Retina (tissue), 1 donor: ENCODE measurements around the gene ELAC2.

Experiments used
- DNase-seq: peaks from one replicate; pipeline ENCODE4 v3.0.0-alpha.2; 2016

The ELAC2 gene, protein sequence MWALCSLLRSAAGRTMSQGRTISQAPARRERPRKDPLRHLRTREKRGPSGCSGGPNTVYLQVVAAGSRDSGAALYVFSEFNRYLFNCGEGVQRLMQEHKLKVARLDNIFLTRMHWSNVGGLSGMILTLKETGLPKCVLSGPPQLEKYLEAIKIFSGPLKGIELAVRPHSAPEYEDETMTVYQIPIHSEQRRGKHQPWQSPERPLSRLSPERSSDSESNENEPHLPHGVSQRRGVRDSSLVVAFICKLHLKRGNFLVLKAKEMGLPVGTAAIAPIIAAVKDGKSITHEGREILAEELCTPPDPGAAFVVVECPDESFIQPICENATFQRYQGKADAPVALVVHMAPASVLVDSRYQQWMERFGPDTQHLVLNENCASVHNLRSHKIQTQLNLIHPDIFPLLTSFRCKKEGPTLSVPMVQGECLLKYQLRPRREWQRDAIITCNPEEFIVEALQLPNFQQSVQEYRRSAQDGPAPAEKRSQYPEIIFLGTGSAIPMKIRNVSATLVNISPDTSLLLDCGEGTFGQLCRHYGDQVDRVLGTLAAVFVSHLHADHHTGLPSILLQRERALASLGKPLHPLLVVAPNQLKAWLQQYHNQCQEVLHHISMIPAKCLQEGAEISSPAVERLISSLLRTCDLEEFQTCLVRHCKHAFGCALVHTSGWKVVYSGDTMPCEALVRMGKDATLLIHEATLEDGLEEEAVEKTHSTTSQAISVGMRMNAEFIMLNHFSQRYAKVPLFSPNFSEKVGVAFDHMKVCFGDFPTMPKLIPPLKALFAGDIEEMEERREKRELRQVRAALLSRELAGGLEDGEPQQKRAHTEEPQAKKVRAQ

GRCh38 chr17:13017655-13018459 is at the start of gene ELAC2:
Gene ELAC2 (minus strand): TSS chr17:13018027. CDS start chr17:13017947, 80 bp downstream.
- DNase-seq: peak; percentile 97

DNA sequence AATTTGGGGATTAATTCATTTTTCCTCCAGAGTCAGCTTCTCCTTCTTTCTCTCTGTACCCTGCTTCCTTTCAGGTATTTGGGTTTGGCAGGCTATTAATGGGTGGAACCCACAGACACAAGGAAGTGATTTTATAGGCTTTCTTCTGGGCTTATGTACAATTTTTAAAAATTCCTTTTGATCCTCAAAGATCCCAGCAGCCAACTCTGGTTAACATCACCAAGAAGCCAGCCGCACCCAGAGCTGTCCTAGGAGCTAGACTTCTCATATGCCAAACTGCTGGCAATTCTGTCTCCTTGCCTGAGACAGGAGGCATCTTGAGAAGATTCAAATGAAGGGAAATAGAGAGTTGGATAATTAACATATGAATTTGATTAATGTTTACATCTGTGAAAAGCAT is 47.2 kb upstream of the ELAC2 start:
- DNase-seq: no peak

- no peak for DNase-seq
These were observed 37.3 kb upstream of the ELAC2 start for GRCh38 chr17:13055131-13055530.

DNA sequence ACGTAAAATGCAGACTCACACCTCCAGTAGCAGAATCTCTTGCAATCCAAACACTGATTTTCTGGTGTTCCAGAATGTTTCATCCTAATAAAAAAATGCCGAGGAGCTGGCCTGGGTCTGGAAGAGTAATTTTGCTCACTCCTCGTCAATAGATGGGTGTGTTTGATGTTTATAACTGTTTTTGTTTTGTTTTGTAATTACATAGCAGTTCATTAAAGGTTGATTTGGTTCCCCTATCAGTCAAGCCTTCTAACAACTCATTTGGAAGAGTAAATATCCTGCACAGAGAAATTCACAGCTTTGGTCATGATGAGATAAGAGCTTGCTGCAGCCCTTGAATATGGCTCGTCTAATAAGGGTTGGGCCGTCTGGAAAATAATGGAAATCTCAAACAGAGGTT is 36.8 kb upstream of the ELAC2 start:
- DNase-seq: no peak

DNA sequence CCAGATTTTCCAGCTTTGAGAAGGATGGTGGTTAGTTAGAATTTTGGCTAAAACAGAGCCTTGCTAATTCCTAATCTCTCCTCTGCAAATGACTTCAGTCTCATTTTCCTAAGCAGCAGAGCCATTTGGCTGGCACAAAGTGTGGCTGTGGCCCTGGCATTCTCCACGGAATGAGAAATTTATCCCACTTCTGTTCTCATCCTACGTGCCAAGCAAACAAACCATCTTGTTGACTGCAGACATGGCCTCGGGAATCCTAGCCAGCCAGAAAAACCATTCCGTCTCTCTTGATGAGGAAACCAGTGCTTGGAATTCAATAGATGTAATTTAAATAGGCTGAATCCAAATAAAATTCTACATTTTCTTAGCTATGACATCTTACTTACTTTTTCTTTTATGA is 34.1 kb upstream of the ELAC2 start:
- DNase-seq: no peak

DNA sequence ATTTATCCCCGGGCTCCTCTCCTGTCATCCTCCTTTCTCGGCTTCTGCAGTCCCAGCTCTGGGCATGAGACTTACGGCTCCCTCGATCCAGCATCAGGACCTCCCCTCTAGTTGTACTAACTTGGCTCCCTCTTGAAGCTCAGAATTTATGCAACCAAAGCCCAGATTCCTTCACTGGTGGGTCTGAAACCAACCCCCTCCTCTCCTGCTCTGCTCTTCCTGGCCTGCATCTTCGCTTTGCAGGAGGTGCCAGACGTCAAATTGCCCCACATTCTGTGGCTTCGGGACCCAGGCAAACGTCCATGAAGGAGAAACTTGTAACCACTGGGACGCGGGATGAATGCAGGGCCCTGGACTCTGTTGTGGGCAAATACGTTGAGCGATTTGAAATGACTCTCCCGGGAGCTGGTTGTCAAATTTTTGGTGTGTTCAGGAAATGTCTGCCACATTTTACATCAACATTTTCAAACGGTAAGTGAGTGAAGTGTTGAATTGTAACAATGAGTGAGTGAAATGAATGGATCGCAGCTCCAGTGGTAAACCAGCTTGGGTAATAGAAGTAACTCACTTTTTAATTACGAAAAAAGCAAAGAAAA is 29.3 kb upstream of the ELAC2 start:
- DNase-seq: no peak

- no peak for DNase-seq
These were observed 28.5 kb upstream of the ELAC2 start for GRCh38 chr17:13046361-13046760.

GRCh38 chr17:13044572-13045065 is 26.8 kb upstream of the ELAC2 start:
- no peak for DNase-seq

- DNase-seq: no peak
These were observed 21.3 kb upstream of the ELAC2 start for GRCh38 chr17:13038931-13039665.

GRCh38 chr17:13036751-13037150 is 18.9 kb upstream of the ELAC2 start:
- no peak for DNase-seq

GRCh38 chr17:13035420-13035819 is 17.6 kb upstream of the ELAC2 start:
- DNase-seq: no peak

DNA sequence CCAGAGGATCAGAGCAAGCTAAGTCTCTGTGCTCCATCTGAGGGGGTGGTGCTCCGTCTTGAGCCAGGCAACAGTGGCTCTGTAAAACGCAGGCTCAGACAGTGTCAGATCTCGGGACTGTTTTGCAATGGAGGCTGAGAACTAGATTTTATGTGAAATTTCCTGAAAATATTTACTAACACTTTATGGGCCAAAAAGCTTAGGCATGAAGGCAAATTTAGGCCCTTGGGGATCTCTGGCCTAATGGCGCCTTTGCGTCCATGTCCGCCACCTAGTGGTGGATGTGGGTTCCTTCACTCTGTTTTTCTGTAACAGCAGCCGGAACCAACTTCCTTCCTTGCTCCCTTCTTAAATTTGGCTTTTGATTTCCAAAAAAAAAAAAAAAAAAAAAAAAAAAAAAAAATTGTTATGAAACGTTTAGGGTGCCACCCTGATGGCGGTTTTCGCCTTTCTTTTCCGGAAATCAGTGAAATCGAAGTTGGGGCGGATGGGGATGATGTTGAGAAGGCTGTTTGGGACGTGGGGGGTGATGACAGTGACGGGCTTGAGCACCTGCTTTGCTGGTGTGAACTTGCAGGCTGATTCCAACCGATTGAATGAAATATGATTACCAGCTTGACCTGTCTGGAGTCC is 14.0 kb upstream of the ELAC2 start:
- peak; percentile 61 for DNase-seq

DNA sequence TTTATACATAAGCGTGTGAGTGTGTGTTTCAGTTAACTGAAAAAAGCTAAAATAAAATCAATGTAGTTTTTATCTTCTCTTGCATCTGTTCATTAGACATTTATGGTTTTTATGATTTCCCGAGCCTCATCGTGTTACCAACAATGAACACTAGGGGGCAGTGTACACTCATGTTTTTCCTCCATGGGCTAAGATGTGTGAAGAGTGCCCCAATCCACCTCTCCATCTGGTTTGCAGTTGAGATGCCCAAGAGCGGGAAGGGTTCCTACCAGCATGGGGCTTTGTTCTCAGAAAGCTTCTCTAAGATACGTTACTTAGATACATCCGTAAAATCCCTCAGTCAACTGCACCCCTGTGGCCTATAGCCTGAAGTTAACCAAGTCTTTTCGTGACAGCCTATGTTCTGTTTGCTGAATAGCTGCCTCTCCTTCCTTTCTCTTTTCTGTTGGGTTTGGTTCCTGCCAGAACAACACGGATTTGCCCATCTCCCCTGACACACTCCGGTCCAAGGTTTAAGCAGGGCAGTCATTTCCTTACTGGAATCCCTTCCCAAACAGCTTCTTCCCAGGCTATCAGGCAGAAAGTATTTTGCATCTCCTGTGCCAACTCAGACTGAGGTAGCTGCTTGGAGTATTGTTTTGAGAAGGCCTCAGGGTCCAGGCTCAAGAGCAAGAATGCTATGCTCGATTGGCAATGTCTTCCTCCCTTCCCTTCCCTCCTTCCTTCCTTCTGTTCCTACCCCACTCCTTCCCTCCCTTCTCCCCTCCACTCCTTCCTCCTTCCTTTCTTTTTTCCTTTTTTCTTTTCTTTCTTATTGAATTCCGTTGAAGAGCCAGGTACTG is 12.9 kb upstream of the ELAC2 start:
- DNase-seq: peak; percentile 72

- no peak for DNase-seq
These were observed 12.2 kb upstream of the ELAC2 start for GRCh38 chr17:13030056-13030455.

GRCh38 chr17:13029340-13029739 is 11.5 kb upstream of the ELAC2 start:
- no peak for DNase-seq

DNA sequence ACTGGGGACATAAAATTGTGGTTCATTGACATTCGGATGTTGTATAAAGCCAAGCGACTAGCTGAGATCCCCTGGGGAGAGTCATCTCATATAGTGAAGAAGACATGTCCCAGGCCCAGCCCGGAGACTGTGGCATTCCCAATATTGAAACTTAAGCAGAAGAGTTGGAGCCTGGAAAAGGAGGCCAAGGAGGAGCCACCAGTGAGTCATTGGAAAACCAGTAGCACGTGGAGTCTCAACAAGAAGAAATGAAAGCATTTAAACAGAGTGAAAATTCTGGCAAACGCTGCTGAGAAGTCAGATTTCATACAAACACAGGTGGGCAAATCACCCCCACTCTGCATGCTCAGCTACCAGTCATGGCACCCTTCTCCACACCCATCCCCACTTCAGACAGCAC is 9.4 kb upstream of the ELAC2 start:
- DNase-seq: no peak

DNA sequence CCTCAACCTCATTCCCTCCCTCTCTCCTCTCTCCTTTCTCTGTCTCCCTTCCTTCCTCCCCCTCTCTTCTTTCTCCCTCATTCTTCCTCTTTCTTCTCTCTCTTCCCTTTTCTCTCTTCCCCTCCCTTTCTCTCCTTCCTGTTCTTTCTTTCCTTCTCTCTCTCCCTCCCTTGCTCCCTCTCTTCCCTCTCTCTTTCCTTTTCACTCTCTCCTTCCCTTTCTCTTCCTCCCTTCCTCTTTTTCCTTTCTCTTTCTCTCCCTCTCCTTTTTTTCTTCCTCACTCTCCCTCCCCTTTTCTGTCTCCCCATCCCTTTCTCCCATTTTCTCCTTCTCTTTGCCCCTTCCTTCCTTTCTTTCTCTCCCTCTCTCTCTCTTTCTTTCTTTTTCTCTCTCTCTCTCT is 7.9 kb upstream of the ELAC2 start:
- no peak for DNase-seq

DNA sequence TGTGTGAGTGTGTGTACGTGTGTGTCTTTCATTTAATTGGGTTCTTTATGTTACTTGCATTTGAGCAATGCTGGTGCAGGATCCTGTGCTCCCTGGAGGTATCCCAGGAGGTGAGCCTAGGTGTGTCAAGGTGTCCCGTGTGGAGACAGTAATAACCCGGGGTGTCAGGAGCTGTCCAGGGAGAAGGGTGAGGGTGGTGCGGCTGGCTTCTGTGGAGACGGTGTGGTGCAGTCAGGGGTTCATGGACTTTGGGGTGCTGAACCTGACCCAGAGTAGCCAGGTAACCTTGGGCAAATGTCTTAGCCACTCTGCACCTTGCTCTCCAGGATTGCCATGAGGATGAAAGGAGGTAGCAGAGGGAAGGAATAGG is 7.4 kb upstream of the ELAC2 start:
- no peak for DNase-seq

DNA sequence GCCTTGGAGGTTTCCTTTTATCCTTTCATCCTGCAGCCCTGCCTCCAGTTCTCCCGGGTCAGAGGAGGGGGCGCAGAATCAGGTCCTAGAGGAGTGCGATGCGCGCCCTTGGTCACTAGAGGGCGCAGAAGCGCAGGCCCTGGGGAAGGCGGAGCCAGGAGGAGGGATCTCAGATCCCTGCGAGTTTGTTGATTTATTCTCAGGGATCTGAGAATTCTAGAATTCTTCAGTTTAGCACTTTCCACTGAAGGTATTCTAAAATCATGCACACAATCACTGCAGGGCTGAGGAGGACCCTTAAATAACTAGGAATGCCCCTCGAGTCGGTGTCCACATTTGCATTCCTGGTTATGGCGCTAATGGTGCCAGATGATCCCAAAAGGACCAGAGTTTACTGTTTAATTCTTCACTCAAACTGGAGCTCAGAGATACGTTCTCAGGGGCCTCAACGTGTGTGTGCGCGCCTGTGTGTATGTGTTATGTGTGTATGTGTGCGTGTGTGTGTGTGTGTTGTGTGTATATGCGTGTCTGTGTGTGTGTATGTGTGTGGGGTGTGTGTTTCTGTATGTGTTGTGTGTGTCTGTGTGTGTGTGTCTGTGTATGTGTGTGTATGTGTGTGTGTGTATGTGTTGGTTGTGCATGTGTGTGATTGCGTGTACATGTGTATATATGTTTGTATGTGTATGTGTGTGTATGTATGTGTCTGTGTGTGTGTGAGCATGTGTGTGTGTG is 6.9 kb upstream of the ELAC2 start:
- peak; percentile 90 for DNase-seq

DNA sequence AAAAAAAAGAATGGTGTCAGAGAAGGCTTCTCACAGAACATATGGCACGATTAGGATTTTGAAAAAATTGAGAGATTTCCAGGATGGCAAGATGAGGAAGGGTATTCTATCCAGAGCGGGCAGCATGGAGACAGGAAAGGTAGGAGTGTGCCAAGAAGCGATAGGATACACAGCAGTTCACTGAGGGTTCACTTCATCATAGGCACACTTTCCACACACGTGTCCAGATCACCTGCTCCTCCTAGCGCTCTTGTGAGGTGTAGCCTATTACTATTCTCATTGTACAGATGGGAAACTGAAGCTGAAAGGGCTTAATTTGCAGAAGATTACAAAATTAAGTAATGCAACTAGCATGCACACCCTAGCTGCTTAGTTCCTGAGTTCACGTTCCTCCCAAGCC is 6.2 kb upstream of the ELAC2 start:
- no peak for DNase-seq
